Parathyroid adenoma (tissue), 2 donors: ENCODE data around the gene ZNF282.

ENCODE experiments used
- H2AFZ ChIP-seq: fragments of 300-600 bp; sonication (generic); one replicate; pipeline ENCODE4 v1.7.0; 2017; ENCODE audit warnings: antibody characterized with exemption, mild to moderate bottlenecking
- H3K27ac ChIP-seq: fragments of 300-600 bp; sonication (generic); one replicate; pipeline ENCODE4 v1.7.0; 2017
- H3K27me3 ChIP-seq: fragments of 300-600 bp; sonication (generic); one replicate; pipeline ENCODE4 v1.7.0; 2017; ENCODE audit warnings: low read length; ENCODE audit not compliant: control insufficient read depth, insufficient read depth
- H3K36me3 ChIP-seq: fragments of 300-600 bp; sonication (generic); one replicate; pipeline ENCODE4 v1.7.0; 2017; ENCODE audit warnings: low read length; ENCODE audit not compliant: control insufficient read depth, insufficient read depth
- H3K4me1 ChIP-seq: fragments of 300-600 bp; sonication (generic); one replicate; pipeline ENCODE4 v1.7.0; 2017; ENCODE audit warnings: control low read depth
- H3K4me2 ChIP-seq: fragments of 300-600 bp; sonication (generic); one replicate; pipeline ENCODE4 v1.7.0; 2017; ENCODE audit warnings: low read length
- H3K4me3 ChIP-seq: fragments of 300-600 bp; sonication (generic); one replicate; pipeline ENCODE4 v1.7.0; 2017; ENCODE audit warnings: low read depth, low read length
- H3K79me2 ChIP-seq: fragments of 300-600 bp; sonication (generic); one replicate; pipeline ENCODE4 v1.7.0; 2017; ENCODE audit warnings: control low read depth
- H3K9ac ChIP-seq: fragments of 300-600 bp; sonication (generic); one replicate; pipeline ENCODE4 v1.7.0; 2017; ENCODE audit warnings: mild to moderate bottlenecking
- H3K9me3 ChIP-seq: fragments of 300-600 bp; sonication (generic); one replicate; pipeline ENCODE4 v1.7.0; 2017; ENCODE audit warnings: low read length; ENCODE audit not compliant: control insufficient read depth
- TF ChIP-seq, protein P1 (sequence below): fragments of 300-600 bp; sonication (generic); IDR thresholded peaks from one replicate; pipeline ENCODE4 v1.7.0; 2017; ENCODE audit warnings: antibody characterized with exemption, mild to moderate bottlenecking
- donor health status: primary hyperparathyroidism.

The ZNF282 gene

GRCh38 chr7:149252378-149252777 is 57.0 kb downstream of the ZNF282 start:
- H3K27ac ChIP-seq, result no peak overlapping the region
- H3K27me3 ChIP-seq, result no peaks in the 10 kb centered on the region
- no peaks in the 10 kb centered on the region for H3K36me3 ChIP-seq

GRCh38 chr7:149253665-149254064 is 58.3 kb downstream of the ZNF282 start:
- Histone ChIP-seq H3K9ac (no peak overlapping the region), H3K36me3 (no peaks in the 10 kb centered on the region), H2AFZ (no peak overlapping the region), H3K79me2 (no peaks in the 10 kb centered on the region), H3K9me3 (no peaks in the 10 kb centered on the region), H3K27ac (no peak overlapping the region), H3K4me3 (no peak overlapping the region), H3K27me3 (no peaks in the 10 kb centered on the region), H3K4me1 (no peaks in the 10 kb centered on the region), H3K4me2 (no peak overlapping the region)
- TF ChIP-seq, protein P1, sequence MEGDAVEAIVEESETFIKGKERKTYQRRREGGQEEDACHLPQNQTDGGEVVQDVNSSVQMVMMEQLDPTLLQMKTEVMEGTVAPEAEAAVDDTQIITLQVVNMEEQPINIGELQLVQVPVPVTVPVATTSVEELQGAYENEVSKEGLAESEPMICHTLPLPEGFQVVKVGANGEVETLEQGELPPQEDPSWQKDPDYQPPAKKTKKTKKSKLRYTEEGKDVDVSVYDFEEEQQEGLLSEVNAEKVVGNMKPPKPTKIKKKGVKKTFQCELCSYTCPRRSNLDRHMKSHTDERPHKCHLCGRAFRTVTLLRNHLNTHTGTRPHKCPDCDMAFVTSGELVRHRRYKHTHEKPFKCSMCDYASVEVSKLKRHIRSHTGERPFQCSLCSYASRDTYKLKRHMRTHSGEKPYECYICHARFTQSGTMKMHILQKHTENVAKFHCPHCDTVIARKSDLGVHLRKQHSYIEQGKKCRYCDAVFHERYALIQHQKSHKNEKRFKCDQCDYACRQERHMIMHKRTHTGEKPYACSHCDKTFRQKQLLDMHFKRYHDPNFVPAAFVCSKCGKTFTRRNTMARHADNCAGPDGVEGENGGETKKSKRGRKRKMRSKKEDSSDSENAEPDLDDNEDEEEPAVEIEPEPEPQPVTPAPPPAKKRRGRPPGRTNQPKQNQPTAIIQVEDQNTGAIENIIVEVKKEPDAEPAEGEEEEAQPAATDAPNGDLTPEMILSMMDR, result no peak

More at GRCh38 chr7:149252378-149252777, 57.0 kb downstream of the ZNF282 start:
- peaks cover 3% of the 10 kb centered on the region for H3K79me2 ChIP-seq
- H3K4me3 ChIP-seq, result no peak overlapping the region
- TF ChIP-seq, protein P1, result no peak
- no peak overlapping the region for H3K4me2 ChIP-seq
- H3K9me3 ChIP-seq, result no peaks in the 10 kb centered on the region
- no peak overlapping the region for H2AFZ ChIP-seq
- H3K9ac ChIP-seq, result no peak overlapping the region
- no peaks in the 10 kb centered on the region for H3K4me1 ChIP-seq

- no peak overlapping the region for H3K27ac ChIP-seq
- no peaks in the 10 kb centered on the region for H3K36me3 ChIP-seq
- no peak overlapping the region for H2AFZ ChIP-seq
- H3K27me3 ChIP-seq, result no peaks in the 10 kb centered on the region
- no peaks in the 10 kb centered on the region for H3K4me1 ChIP-seq
- TF ChIP-seq, protein P1, result no peak
- no peaks in the 10 kb centered on the region for H3K79me2 ChIP-seq
- no peak overlapping the region for H3K4me2 ChIP-seq
- H3K4me3 ChIP-seq, result no peak overlapping the region
- H3K9me3 ChIP-seq, result no peaks in the 10 kb centered on the region
- no peak overlapping the region for H3K9ac ChIP-seq
Measured at GRCh38 chr7:149254181-149254858, 59.0 kb downstream of the ZNF282 start.

- no peak overlapping the region for H3K9ac ChIP-seq
- TF ChIP-seq, protein P1, result no peak
- no peak overlapping the region for H3K27ac ChIP-seq
Measured at GRCh38 chr7:149255174-149255573, 59.8 kb downstream of the ZNF282 start.

GRCh38 chr7:149256568-149256967 is 61.2 kb downstream of the ZNF282 start:
- no peaks in the 10 kb centered on the region for H3K36me3 ChIP-seq
- H3K4me1 ChIP-seq, result no peaks in the 10 kb centered on the region
- no peak overlapping the region for H3K9ac ChIP-seq
- no peaks in the 10 kb centered on the region for H3K27me3 ChIP-seq
- H3K4me2 ChIP-seq, result no peak overlapping the region
- TF ChIP-seq, protein P1, result no peak
- no peak overlapping the region for H2AFZ ChIP-seq
- H3K79me2 ChIP-seq, result no peaks in the 10 kb centered on the region
- H3K27ac ChIP-seq, result no peak overlapping the region
- no peak overlapping the region for H3K4me3 ChIP-seq
- H3K9me3 ChIP-seq, result no peaks in the 10 kb centered on the region

More at GRCh38 chr7:149255174-149255573, 59.8 kb downstream of the ZNF282 start:
- Histone ChIP-seq H3K4me2 (no peak overlapping the region), H3K9me3 (no peaks in the 10 kb centered on the region), H3K36me3 (no peaks in the 10 kb centered on the region), H3K4me3 (no peak overlapping the region), H2AFZ (no peak overlapping the region), H3K4me1 (no peaks in the 10 kb centered on the region), H3K79me2 (no peaks in the 10 kb centered on the region), H3K27me3 (no peaks in the 10 kb centered on the region)
